ENCODE data around the gene ATXN1. TPM values are rescaled to one million over a fixed set of nuclear protein-coding genes. Genes with fewer than 3 reads are reported as not detected.

ATXN1 gene
- polyA plus RNA-seq, 1 of the 3 experiments (the other 2 are of a cell fraction), result 7.9 TPM

DNA sequence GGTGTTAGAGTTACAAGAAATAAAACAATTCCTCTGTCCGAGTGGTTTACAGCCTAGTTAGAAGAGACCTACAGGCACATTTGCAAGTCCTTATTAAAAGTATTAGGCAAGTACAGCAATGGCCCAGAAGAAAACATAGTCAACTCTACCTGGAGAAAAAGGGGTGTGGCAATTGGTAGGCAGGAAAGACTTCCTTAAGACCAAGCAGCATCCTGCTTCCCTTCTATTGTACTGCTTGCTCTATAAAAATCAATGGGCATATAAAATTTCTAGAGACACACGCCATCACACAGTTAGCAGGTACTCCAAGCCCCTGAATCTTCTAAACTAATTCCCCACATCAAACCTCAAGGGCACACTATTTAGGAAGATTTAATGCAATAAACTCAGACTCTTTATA lies 185.6 kb downstream of the ATXN1 start:
- Histone ChIP-seq H3F3A (replicated peaks; ENCODE audit: insufficient read depth) (peaks cover 3% of the 10 kb centered on the region), H4K20me1 (ENCODE audit: insufficient read depth) (no peaks in the 10 kb centered on the region), H3K79me2 (ENCODE audit: insufficient read depth) (no peaks in the 10 kb centered on the region), H3K4me3 (ENCODE audit: low read depth in 2 of 2, low read length in 1 of 2) (no peak overlapping the region), H3K4me2 (no peak overlapping the region), H3K9me2 (no peaks in the 10 kb centered on the region), H3K9ac (no peak overlapping the region), H3K27me3 (ENCODE audit: insufficient read depth) (no peaks in the 10 kb centered on the region), H3K36me3 (replicated peaks in 1 of 2; ENCODE audit: control insufficient read depth in 1 of 2, insufficient read depth in 2 of 2, low read length in 1 of 2) (peaks cover 0 to 24% of the 10 kb centered on the region in 2 experiments), H3K9me3 (no peaks in the 10 kb centered on the region), H2AFZ (ENCODE audit: low read depth) (no peak overlapping the region), H3K27ac (ENCODE audit: low read depth in 2 of 2, low read length in 1 of 2) (no peak overlapping the region), H3K4me1 (ENCODE audit: control insufficient read depth in 1 of 2, insufficient read depth in 2 of 2, low read depth in 1 of 2, low read length in 1 of 2) (no peaks in the 10 kb centered on the region)
- TF ChIP-seq GABPA (IDR thresholded peaks at IDR 0.05; ENCODE audit: low read depth) (no peak), ZBTB33 (IDR thresholded peaks at IDR 0.05; ENCODE audit: borderline replicate concordance, low read depth) (no peak), TAF1 (IDR thresholded peaks at IDR 0.05; ENCODE audit: borderline replicate concordance, low read depth, low read length) (no peak), RFX5 (IDR thresholded peaks at IDR 0.05; ENCODE audit: low read length) (no peak), MEF2A (IDR thresholded peaks at IDR 0.05; ENCODE audit: borderline replicate concordance, low read depth) (no peak), FOSL2 (IDR thresholded peaks at IDR 0.05; ENCODE audit: borderline replicate concordance, low read depth) (no peak), SIN3A (IDR thresholded peaks at IDR 0.05; ENCODE audit: borderline replicate concordance, low read depth, low read length) (no peak), YY1 (IDR thresholded peaks at IDR 0.05; ENCODE audit: low read depth) (no peak), CTCF (IDR thresholded peaks at IDR 0.05) (no peak), POLR2AphosphoS5 (IDR thresholded peaks at IDR 0.05; ENCODE audit: low read depth, low read length) (no peak), EZH2phosphoT487 (IDR thresholded peaks at IDR 0.05; ENCODE audit: borderline replicate concordance, low read depth) (no peak), NRF1 (IDR thresholded peaks at IDR 0.05; ENCODE audit: low read depth, low read length) (no peak), MAX (IDR thresholded peaks at IDR 0.05; ENCODE audit: low read depth) (no peak), RXRA (IDR thresholded peaks at IDR 0.05; ENCODE audit: borderline replicate concordance, low read depth) (no peak), GATA2 (CRISPR knock-in tag; IDR thresholded peaks at IDR 0.05) (no peak), JUND (IDR thresholded peaks at IDR 0.05) (no peak), RAD21 (IDR thresholded peaks at IDR 0.05; ENCODE audit: low read length) (no peak)
- TF ChIP-seq, protein P1, sequence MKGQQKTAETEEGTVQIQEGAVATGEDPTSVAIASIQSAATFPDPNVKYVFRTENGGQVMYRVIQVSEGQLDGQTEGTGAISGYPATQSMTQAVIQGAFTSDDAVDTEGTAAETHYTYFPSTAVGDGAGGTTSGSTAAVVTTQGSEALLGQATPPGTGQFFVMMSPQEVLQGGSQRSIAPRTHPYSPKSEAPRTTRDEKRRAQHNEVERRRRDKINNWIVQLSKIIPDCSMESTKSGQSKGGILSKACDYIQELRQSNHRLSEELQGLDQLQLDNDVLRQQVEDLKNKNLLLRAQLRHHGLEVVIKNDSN (IDR thresholded peaks at IDR 0.05; ENCODE audit: borderline replicate concordance, low read depth), result no peak
- ChIA-PET POLR2A (no interaction called here), CTCF (interaction anchor here (1.1 kb wide), 1 partner anchor 13 kb away, joined by 3 read pairs; no protein-coding TSS in a partner anchor)
- no peak for DNase-seq
- WGBS (ENCODE audit: low lambda C conversion rate), result 91% methylated on average over 2 of the region's 2 CpGs

Measured in SK-N-SH (cell line).